ENCODE results near the gene SMPX. TPM values are rescaled to one million over a fixed set of nuclear protein-coding genes. Genes with fewer than 3 reads are reported as not detected.
A peak's percentile ranks its signal among the peaks of the same experiment; 100 is the strongest.

Gene SMPX
- total and polyA plus RNA-seq, 2 experiments from 2014 or later, result not detected

- Histone ChIP-seq H3K4me2 (no peak overlapping the region), H4K20me1 (replicated peaks; ENCODE audit: insufficient read depth) (no peaks in the 10 kb centered on the region), H3K9me2 (ENCODE audit: insufficient read depth) (no peaks in the 10 kb centered on the region), H3K4me3 (no peak overlapping the region), H3K27ac (ENCODE audit: low read depth) (no peak overlapping the region), H3K27me3 (ENCODE audit: insufficient read depth) (no peaks in the 10 kb centered on the region), H3K36me3 (ENCODE audit: insufficient read depth) (no peaks in the 10 kb centered on the region), H3K4me1 (ENCODE audit: insufficient read depth) (no peaks in the 10 kb centered on the region), H3K79me2 (replicated peaks; ENCODE audit: insufficient read depth) (no peaks in the 10 kb centered on the region), H2AFZ (no peak overlapping the region), H3F3A (replicated peaks; ENCODE audit: low read depth) (no peaks in the 10 kb centered on the region)
- Mint-ChIP-seq H3K4me3 (no peak overlapping the region), H3K36me3 (ENCODE audit: low read depth) (no peaks in the 10 kb centered on the region), H3K4me1 (peaks cover 12% of the 10 kb centered on the region; the same call in 2 of the 3 replicates), H3K27ac (no peak overlapping the region), H3K27me3 (ENCODE audit: insufficient read depth, low read depth, poor library complexity) (peaks cover 4% of the 10 kb centered on the region), H3K9me3 (no peaks in the 10 kb centered on the region)
- no peak for ATAC-seq
- peak; percentile 2 for DNase-seq (ENCODE audit: low spot score)
- TF ChIP-seq NANOG (IDR thresholded peaks at IDR 0.05; ENCODE audit: borderline replicate concordance), result no peak
- no peak for TF ChIP-seq EZH2 (IDR thresholded peaks at IDR 0.05; ENCODE audit: low read depth, unreplicated experiment)
- no peak for TF ChIP-seq ZNF331 (CRISPR knock-in tag; IDR thresholded peaks at IDR 0.05; ENCODE audit: low read depth)
- TF ChIP-seq POLR2AphosphoS5 (IDR thresholded peaks at IDR 0.05; ENCODE audit: low read depth), result no peak
- TF ChIP-seq CTCF (conservative IDR thresholded peaks at IDR 0.05; ENCODE audit: low read depth in 2 of 2), result no peak
- no peak for TF ChIP-seq JUNB (IDR thresholded peaks at IDR 0.05; ENCODE audit: unreplicated experiment)
- no peak for TF ChIP-seq ETS1 (IDR thresholded peaks at IDR 0.05)
- no peak for TF ChIP-seq ZNF114 (CRISPR knock-in tag; IDR thresholded peaks at IDR 0.05)
- TF ChIP-seq CREB1 (CRISPR knock-in tag; IDR thresholded peaks at IDR 0.05; ENCODE audit: low read depth), result no peak
- TF ChIP-seq STAT1 (IDR thresholded peaks at IDR 0.05; ENCODE audit: unreplicated experiment), result no peak
- no peak for TF ChIP-seq REST (IDR thresholded peaks at IDR 0.05; ENCODE audit: unreplicated experiment)
Observed at GRCh38 chrX:21675931-21676330, 82.0 kb downstream of the SMPX start.
